Prostate gland (tissue), 2 donors: ENCODE data around the gene DOP1A. TPM values are rescaled to one million over a fixed set of nuclear protein-coding genes. Genes with fewer than 3 reads are reported as not detected.

ENCODE experiments used
- DNase-seq: peaks from one replicate; pipeline ENCODE4 v3.0.0-alpha.2; 2019; ENCODE audit warnings: low spot score
- H3K27ac ChIP-seq, 2 donors: fragments of 200-600 bp; sonication (generic); 2 replicates each; pipeline ENCODE4 v1.5.1; 2017 to 2019
- H3K27me3 ChIP-seq: fragments of 200-600 bp; sonication (generic); replicated peaks from 2 replicates; pipeline ENCODE4 v1.5.1; 2019; ENCODE audit not compliant: insufficient read depth
- H3K36me3 ChIP-seq, 2 donors: fragments of 200-600 bp; sonication (generic); 1 replicate in 1 of 2; 2 replicates in 1 of 2; pipeline versions ENCODE4 v1.5.1 to v1.8.1; 2017 to 2019
- H3K4me1 ChIP-seq: fragments of 200-600 bp; sonication (generic); replicated peaks from 2 replicates; pipeline ENCODE4 v1.5.1; 2019
- H3K4me3 ChIP-seq, 2 donors: fragments of 200-600 bp; sonication (generic); 2 replicates each; pipeline ENCODE4 v1.5.1; 2017 to 2019
- H3K9me3 ChIP-seq: fragments of 200-600 bp; sonication (generic); 2 replicates; pipeline ENCODE4 v1.5.1; 2017
- POLR2A ChIP-seq: fragments of 450-650 bp; IDR thresholded peaks from one replicate; pipeline ENCODE4 v1.6.1; 2016; ENCODE audit warnings: antibody characterized with exemption, mild to moderate bottlenecking
- POLR2AphosphoS5 ChIP-seq: sonication (generic); formaldehyde crosslinking; IDR thresholded peaks from one replicate; pipeline ENCODE4 v1.6.1; 2017; ENCODE audit warnings: antibody characterized with exemption
- WGBS: methylation state at CpG from one replicate; pipeline ENCODE4 v1.1.5; 2018; 5-methylcytosine and 5-hydroxymethylcytosine counted together
- intact Hi-C: fragments of 100-400 bp; cut with DNase I; formaldehyde crosslinking; loops from one replicate; pipeline ENCODE4 v1.14.2; 2022
- total RNA-seq, 2 donors: library from RNA; depleted of rRNA; stranded (reverse); fragments of >200 nt; gene quantifications; one replicate each; pipeline ENCODE4 v1.1.0, GENCODE V29; 2016
- TF ChIP-seq, protein P1 (sequence below), 4 experiments: fragments of 200-600 bp in 2 of 4; fragments of 450-650 bp in 2 of 4; sonication (generic) in 2 of 4; IDR thresholded peaks; 1 replicate in 3 of 4; 2 replicates in 1 of 4; pipeline ENCODE4 v1.5.1; 2016 to 2019; ENCODE audit warnings: antibody characterized with exemption in 4 of 4, mild to moderate bottlenecking in 2 of 4, moderate library complexity in 2 of 4

DOP1A gene
- total RNA-seq, 2 donors from 2014 or later: 27.6 to 55.2 TPM

DNA sequence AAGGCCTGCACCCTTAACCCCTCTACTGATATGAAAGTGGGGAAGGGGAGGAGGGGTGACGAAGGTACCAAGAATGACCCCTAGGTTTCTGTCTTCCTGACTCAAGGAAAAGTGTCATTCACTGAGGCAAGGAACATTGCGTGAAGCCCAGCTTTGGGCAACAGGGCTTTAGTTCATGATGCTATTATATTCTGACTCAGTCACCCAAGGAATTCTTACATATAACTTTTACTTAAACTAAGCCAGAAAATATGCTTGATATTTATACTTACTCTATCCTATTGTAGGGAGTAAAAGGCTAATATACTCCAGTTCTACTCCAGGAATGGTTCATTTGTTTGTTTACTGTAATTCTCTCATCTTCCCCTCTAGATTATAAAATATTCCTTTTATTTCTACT, 60.5 kb downstream of the DOP1A start:
- no peaks in the 10 kb centered on the region for H3K27me3 ChIP-seq
- no peak for DNase-seq
- H3K27ac ChIP-seq: no peak overlapping the region
- no peaks in the 10 kb centered on the region for H3K9me3 ChIP-seq
- no peak for TF ChIP-seq POLR2A
- TF ChIP-seq POLR2AphosphoS5: no peak
- TF ChIP-seq, protein P1, sequence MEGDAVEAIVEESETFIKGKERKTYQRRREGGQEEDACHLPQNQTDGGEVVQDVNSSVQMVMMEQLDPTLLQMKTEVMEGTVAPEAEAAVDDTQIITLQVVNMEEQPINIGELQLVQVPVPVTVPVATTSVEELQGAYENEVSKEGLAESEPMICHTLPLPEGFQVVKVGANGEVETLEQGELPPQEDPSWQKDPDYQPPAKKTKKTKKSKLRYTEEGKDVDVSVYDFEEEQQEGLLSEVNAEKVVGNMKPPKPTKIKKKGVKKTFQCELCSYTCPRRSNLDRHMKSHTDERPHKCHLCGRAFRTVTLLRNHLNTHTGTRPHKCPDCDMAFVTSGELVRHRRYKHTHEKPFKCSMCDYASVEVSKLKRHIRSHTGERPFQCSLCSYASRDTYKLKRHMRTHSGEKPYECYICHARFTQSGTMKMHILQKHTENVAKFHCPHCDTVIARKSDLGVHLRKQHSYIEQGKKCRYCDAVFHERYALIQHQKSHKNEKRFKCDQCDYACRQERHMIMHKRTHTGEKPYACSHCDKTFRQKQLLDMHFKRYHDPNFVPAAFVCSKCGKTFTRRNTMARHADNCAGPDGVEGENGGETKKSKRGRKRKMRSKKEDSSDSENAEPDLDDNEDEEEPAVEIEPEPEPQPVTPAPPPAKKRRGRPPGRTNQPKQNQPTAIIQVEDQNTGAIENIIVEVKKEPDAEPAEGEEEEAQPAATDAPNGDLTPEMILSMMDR (IDR thresholded peaks at IDR 0.05): no peak
- H3K4me1 ChIP-seq: no peaks in the 10 kb centered on the region
- WGBS: 95% methylated on average over 2 of the region's 2 CpGs
- no peak overlapping the region for H3K4me3 ChIP-seq
- no peaks in the 10 kb centered on the region for H3K36me3 ChIP-seq
- intact Hi-C loops: no loop called here

DNA sequence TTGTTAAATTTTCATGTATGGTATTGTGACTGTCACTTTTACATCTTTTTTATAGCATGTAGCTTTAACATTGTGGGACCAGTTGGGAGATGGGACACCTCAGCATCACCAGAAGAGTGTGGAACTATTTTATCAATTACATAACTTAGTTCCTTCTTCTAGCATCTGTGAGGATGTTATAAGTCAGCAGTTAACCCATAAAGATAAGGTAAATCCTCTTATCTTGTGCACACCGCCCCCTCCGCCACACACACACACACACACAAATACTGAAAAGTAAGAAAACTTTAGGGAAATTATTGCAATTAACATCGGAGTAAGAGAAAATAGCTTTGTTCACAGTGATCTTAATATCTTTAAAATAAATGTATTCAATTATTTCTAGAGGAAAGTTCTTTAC, 64.7 kb downstream of the DOP1A start:
- DNase-seq: no peak
- no peaks in the 10 kb centered on the region for H3K4me1 ChIP-seq
- H3K36me3 ChIP-seq: no peaks in the 10 kb centered on the region
- WGBS: 86% methylated on average over 3 of the region's 3 CpGs
- no peaks in the 10 kb centered on the region for H3K27me3 ChIP-seq
- intact Hi-C loops: no loop called here
- H3K4me3 ChIP-seq: no peak overlapping the region
- TF ChIP-seq POLR2A (no peak), POLR2AphosphoS5 (no peak)
- TF ChIP-seq, protein P1 (IDR thresholded peaks at IDR 0.05): no peak
- H3K9me3 ChIP-seq: no peaks in the 10 kb centered on the region
- H3K27ac ChIP-seq: no peak overlapping the region

DNA sequence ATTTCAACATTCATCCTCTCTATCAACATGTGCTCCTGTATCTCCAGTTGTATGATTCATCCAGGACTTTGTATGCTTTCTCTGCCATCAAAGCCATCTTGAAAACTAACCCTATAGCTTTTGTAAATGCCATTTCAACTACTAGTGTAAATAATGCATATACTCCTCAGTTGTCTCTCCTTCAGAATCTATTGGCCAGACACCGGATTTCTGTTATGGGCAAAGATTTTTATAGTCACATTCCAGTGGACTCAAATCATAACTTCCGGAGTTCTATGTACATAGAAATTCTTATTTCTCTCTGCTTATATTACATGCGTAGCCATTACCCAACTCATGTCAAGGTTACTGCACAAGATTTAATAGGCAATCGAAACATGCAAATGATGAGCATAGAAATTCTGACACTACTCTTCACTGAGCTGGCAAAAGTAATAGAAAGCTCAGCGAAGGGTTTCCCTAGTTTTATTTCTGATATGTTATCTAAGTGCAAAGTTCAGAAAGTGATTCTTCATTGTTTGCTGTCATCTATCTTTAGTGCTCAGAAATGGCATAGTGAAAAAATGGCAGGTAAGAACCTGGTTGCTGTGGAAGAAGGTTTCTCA, 70.7 kb downstream of the DOP1A start:
- H3K4me3 ChIP-seq: no peak overlapping the region
- TF ChIP-seq POLR2AphosphoS5 (no peak), POLR2A (no peak)
- TF ChIP-seq, protein P1 (IDR thresholded peaks at IDR 0.05): no peak
- no peaks in the 10 kb centered on the region for H3K27me3 ChIP-seq
- no peaks in the 10 kb centered on the region for H3K36me3 ChIP-seq
- intact Hi-C loops: no loop called here
- DNase-seq: no peak
- H3K9me3 ChIP-seq: no peaks in the 10 kb centered on the region
- WGBS: 80% methylated on average over 5 of the region's 5 CpGs
- no peaks in the 10 kb centered on the region for H3K4me1 ChIP-seq
- H3K27ac ChIP-seq: no peak overlapping the region

DNA sequence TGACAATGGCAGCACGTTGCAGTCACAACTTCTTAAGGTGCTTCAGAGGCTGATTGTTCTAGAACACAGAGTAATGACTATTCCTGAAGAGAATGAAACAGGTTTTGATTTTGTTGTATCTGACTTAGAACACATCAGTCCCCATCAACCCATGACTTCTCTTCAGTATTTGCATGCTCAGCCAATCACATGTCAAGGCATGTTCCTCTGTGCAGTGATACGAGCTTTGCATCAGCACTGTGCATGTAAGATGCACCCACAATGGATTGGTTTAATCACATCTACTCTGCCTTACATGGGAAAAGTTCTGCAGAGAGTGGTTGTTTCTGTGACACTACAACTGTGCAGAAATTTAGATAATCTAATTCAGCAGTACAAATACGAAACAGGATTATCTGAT, 71.3 kb downstream of the DOP1A start:
- no peaks in the 10 kb centered on the region for H3K36me3 ChIP-seq
- no peak for DNase-seq
- no peak overlapping the region for H3K27ac ChIP-seq
- intact Hi-C loops: no loop called here
- no peaks in the 10 kb centered on the region for H3K4me1 ChIP-seq
- WGBS: 72% methylated on average over 3 of the region's 3 CpGs
- no peaks in the 10 kb centered on the region for H3K27me3 ChIP-seq
- TF ChIP-seq, protein P1 (IDR thresholded peaks at IDR 0.05): no peak
- TF ChIP-seq POLR2A (no peak), POLR2AphosphoS5 (no peak)
- no peaks in the 10 kb centered on the region for H3K9me3 ChIP-seq
- H3K4me3 ChIP-seq: no peak overlapping the region

DNA sequence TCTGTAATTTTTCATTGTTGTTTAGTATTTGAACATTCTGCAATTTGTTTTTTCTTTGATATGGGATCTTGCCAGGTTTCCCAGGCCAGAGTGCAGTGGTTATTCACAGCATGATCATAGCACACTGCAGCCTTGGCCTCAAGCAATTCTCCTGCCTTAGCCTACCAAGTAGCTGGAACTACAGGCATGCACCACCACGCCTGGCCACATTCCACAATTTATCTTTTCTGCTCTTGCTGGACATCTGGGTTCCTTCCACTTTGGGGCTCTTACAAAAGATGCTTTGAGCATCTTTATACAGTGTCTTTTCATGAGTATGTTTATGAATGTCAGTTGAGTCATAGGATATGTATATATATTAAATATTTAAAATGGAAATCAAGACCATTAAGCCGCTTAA, 83.6 kb downstream of the DOP1A start:
- H3K27me3 ChIP-seq: no peaks in the 10 kb centered on the region
- H3K27ac ChIP-seq: no peak overlapping the region
- no peaks in the 10 kb centered on the region for H3K9me3 ChIP-seq
- TF ChIP-seq, protein P1 (IDR thresholded peaks at IDR 0.05): no peak
- TF ChIP-seq POLR2AphosphoS5 (no peak), POLR2A (no peak)
- no peaks in the 10 kb centered on the region for H3K36me3 ChIP-seq
- DNase-seq: no peak
- intact Hi-C loops: no loop called here
- no peak overlapping the region for H3K4me3 ChIP-seq
- no peaks in the 10 kb centered on the region for H3K4me1 ChIP-seq
- WGBS: 98% methylated on average over 2 of the region's 2 CpGs
